Activated naive CD8-positive, alpha-beta T cell treated with anti-CD3 and anti-CD28 coated beads, Interleukin-2, amount 50 U/mL, for 16 hours (primary cell): ENCODE results near the gene GJD4.
A peak's percentile ranks its signal among the peaks of the same experiment; 100 is the strongest.

Experiments
- DNase-seq: peaks from one replicate; pipeline ENCODE4 v3.0.0-alpha.2; 2020; ENCODE audit warnings: low read depth, low spot score

The GJD4 gene

DNA sequence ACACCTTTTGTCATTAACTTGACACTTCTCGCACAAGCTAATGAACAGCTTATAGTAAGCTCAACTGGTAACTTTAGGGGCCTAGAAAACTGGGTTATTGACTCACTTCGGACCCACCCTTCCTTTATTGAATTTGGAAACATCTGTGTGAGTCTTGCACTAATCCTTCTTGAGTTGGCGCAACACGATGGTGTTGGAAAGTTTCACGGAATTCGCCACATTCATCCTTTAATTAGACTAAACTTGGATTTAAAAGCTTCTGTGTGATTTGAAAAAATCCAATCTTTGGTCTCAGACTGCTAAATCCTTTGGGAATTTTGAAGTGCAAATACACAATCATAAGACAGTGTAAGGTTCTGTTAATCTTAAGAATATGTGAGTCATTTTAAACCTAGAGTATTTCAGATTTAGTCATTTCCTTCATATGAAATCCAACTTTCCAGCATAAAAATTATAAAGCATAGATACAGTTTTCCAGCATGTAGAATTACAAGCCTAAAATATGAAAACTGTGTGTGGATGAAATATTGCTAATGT lies 21.9 kb downstream of the GJD4 start:
- no peak for DNase-seq

GRCh38 chr10:35631404-35631803 lies 26.3 kb downstream of the GJD4 start:
- no peak for DNase-seq

DNA sequence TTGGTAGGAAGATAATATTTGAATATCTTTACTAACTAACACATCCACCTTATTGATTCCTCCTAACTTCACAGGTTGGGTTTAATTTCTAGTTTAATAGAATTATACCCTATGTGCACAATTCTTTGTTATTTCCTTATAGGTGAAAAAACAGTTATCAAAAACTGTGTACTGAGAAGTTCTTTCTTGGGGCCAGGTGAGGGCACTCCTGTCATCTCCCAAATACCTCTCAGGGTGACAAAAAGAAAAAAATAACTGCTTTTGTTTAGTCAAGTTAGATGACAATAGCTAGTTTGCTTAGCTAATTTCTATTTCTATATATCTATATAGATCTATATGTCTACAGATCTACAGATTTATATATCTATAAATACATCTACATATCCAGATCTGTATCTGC lies 26.9 kb downstream of the GJD4 start:
- no peak for DNase-seq

GRCh38 chr10:35633006-35633980 lies 28.2 kb downstream of the GJD4 start:
- no peak for DNase-seq

GRCh38 chr10:35635576-35635975 lies 30.4 kb downstream of the GJD4 start:
- no peak for DNase-seq

DNA sequence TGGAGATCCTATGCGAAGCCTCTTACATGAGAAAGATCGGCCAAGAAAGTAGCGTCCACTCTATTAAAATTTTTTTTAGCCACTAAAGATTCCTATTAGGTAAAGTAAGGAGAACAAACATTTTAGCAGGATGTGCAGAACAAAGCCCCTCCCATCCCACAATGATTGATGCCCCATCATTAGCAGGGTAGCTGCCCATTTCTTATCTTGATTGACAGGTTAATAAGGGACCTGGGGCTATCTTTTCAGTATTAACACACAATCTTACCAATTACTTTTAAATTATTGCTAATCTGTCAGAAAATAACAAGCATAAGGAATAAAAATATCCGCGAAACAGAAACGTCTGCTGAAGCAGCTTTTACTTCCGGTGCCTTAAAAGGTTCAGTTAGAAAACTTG lies 31.8 kb downstream of the GJD4 start:
- DNase-seq, result no peak

DNA sequence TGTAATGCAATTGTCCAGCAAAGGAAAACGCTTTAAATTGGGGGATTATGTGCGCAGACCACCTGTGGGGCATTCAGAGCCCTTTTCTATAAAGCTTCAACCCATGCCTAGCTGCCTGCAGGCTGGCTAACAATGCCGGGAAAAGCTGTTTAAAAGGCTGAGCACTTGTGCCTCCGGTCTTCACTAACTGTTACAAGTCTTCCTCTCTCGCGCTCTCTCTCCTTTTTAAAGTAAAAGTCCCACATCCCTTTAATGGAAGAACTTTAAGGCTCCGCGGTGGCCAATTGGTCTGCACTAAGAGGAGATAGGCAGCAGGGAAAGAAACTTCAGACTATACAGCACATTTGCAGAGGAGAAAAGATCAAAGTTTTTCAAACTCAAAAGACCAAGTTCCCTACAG lies 32.3 kb downstream of the GJD4 start:
- DNase-seq, result no peak

- no peak for DNase-seq
Observed at GRCh38 chr10:35638101-35638500, 33.0 kb downstream of the GJD4 start.

DNA sequence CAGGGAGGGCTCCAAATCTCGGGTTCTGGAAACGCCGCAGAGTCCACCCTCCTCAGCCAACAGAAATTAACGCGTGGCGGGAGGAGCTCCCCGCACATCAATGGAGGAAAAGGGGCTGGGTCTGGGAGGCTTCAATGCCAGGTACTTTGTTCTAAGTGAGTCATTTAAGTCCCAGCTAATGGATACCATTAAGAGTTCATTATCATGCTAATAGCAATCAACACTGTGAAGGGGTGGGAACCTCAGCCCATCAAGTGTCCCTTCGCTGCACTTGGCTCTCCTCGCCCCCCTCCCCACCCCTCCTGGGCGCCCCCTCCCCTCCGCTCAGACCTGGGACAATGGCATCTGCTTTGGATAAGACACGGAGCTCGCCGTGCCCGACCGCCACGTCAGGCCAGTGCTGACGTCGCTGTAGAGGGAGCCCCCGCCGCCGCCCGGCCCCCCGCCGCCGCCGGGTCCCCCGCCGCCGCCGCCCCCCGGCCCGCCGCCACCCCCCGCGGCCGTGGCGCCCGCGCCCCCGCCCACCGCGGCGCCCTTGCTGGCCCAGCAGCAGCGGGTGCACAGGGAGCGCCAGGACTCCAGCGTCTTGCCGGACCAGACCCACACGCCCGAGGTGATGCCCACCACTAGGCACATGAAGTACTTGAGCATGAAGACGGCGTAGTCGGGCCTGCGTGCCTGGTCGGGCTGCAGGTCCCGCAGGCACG lies 34.0 kb downstream of the GJD4 start:
- no peak for DNase-seq

GRCh38 chr10:35639728-35640401 lies 34.7 kb downstream of the GJD4 start:
- no peak for DNase-seq

DNA sequence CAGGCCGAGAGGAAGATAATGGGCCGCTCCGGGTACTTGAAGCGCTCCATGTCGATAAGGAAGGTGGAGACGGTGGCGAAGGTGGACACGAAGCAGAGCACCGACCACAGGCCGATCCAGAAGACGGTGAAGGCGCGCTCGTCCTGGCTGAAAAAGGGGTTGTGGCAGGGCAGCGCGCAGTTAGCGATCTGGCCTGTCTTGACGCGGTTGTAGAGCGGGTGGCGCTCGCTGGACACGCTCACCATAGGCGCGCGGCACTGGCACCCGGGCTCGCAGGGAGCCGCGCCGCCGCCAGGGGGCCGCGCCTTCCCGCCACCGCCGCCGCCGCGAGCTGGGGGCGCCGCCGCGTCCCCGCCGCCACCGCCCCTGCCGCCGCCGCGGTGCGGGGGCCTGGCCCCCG lies 35.3 kb downstream of the GJD4 start:
- DNase-seq, result no peak

- DNase-seq, result no peak
Observed at GRCh38 chr10:35640951-35641675, 36.0 kb downstream of the GJD4 start.

DNA sequence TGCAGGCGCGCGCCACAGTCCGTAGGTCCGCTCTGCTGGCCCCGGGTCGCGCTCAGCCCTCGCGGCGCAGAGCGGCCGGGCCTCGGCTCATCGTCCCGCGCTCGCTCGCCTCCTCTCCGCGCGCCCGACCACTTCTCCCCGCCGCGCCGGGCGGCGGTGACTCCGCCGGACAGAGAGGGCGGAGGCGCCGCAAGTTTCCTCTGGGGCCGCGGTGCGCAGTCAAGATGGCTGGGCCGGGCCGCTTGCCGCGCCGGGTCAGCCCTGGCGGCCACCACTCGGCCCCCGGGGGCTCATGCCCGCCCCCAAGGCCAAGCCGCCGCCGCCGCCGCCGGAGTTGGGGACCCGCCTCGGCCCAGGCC lies 36.5 kb downstream of the GJD4 start:
- no peak for DNase-seq

DNA sequence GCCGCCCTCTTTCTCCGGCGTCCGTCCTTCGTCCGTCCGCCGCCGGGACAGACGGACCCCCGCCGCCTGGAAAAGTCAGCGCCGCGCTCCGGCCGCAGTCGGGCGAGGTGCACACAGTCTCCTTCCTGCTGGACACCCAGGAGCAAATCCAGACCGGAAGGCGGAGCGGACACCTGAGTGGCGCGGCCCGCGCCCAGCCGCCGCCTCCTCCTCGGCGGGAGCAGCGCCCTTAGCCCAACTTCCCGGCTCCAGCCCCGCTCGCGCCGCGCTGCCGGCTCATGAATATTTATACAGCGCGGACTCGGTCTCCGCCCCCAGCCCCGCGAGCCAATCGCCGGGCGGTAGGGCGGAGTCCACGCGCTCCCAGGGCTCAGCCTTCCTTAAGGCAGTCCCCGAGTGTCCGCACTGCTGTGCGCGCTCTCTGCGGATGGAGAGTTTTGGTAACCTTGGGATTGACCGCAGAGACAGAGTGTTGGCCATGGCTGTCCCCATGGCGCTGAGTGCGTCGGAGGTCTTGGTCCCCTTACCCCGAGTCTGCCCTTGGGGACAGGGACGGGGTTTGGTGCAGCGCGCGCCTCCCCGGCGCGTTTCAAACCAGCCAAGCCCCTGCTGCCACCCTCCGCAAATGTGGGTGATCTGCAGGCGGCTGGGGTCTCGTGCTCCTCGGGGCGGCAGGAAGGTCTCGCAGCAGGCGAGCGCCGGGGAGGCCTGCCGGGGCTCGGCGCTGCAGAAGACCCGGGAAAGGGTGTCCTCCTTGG lies 37.1 kb downstream of the GJD4 start, which contains the start of gene FZD8:
TSS of gene FZD8 (minus strand) at position 262 of the 758 bp plus-strand sequence. CDS start 867 bp downstream, outside the sequence.
- peak; percentile 41 for DNase-seq

DNA sequence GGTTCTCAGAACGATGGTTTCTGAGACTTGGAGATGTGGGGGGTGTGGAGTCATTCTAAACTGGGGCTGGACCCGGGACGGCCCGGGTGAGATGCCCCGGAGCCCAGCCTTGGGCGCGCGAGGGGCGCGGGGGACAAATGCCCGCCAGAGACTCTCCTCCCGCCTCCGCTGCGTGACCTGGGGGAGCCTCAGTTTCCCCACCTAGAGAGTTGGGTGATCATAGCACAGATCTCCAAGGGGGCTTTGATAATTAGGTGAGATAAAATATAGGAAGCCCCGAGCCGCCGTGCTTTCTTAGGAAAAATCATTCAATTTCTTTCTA lies 37.6 kb downstream of the GJD4 start:
- no peak for DNase-seq

- DNase-seq, result no peak
Observed at GRCh38 chr10:35643151-35644049, 38.3 kb downstream of the GJD4 start.

DNA sequence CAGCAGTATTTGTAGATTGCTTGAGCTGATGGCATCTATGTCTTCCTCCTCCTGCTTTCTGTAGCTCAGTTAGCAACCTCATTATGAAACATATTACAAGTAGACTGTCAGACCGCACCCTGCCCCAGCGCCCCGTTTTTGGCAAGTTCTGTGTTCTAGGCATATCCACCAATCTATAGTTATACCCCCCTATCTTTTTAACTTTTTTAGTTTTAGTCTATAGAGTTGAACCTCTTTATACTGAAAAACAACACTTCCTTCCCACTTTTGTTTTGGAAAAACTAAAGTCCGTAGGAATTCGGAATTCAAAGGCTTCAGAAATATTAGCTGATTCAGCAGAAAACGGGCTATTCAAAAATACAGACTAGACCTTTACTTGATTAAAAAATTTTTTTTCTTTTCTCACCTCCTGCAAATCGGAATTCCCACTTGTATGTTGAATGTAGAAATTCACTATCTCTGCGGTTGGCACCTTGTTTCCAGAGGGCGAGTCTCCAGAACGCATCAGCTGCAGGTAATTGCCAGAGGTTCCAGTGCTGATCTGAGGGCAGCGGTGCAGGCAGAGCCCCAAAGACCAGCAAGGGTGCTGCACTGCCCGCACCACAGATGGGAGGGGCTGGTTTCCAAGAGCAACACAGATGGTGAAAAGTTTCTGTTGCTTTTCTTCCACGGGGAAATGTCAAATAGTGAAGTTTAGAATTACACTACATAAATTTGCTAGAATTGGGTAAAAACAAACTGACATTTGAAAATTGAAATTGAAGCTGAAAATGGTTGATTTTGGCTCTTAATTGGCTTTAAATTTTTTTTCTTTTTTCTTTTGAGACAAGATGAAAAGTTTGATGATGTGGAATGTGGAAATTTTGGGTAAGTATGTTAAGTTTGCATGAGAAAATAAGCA lies 39.2 kb downstream of the GJD4 start:
- DNase-seq, result no peak

DNA sequence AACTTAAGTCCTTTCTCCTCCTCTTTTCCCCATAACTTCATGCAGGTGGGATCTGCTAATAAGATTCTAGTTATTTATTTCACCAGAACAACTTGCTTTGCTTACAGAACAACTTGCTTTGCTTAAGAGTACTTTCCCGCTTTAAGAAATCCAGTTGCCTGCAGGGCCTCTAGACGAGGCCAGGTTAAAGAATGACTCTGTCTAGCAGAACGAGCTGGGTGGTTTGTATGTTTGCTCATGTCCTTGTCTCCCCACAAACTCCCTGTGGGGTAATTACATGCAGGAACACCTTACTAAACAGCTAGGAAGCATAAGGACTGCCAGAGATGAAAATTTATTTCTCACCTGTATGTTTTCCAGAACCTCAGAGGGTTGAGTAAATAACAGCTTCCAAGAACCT lies 45.8 kb downstream of the GJD4 start:
- DNase-seq, result no peak

DNA sequence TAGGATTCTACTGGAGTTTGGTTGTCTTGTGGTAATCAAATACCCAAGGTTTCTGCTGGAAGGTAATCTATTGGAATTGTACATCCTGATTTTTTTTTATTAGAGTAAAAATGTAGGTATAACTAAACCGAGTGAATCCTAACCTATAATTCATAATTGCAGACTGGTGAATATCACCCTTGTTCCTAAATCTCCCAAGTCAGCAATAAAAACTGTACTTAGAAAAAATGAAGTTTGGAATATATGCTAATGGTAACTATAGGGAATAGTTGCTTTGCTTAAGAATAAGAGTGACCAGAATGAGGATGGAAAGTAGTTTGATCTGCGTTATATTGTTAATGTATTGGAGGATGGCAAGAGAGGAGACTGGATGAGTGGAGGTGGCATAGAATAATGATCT lies 47.7 kb downstream of the GJD4 start:
- DNase-seq, result no peak
